OCI-LY7 (cell line): ENCODE data around the gene ATP6V0D1.

Experiments
- CTCF ChIP-seq: fragments of 200-600 bp; sonication (generic); conservative IDR thresholded peaks from 2 replicates; pipeline ENCODE4 v1.5.1; 2014; ENCODE audit warnings: mild to moderate bottlenecking, antibody characterized with exemption, low read length, moderate library complexity, mixed read lengths
- EZH2phosphoT487 ChIP-seq: fragments of 200-600 bp; sonication (generic); IDR thresholded peaks from 2 replicates; pipeline ENCODE4 v1.6.1; 2018; ENCODE audit warnings: low read depth, borderline replicate concordance, mild to moderate bottlenecking, mixed run types, antibody characterized with exemption, low read length, moderate library complexity, mixed read lengths

- TF ChIP-seq CTCF: no peak
- TF ChIP-seq EZH2phosphoT487: no peak
Measured at GRCh38 chr16:67499106-67499505, 18.1 kb upstream of the ATP6V0D1 start.
